GM13977 (cell line): ENCODE data around the gene IGSF9.

ENCODE experiments used
- DNase-seq: peaks from one replicate; pipeline ENCODE4 v3.0.0; 2012; ENCODE audit warnings: low spot score
- in situ Hi-C: fragments of 300-500 bp; cut with MboI; formaldehyde crosslinking; loops from one replicate; pipeline ENCODE4 v1.12.0; 2022; ENCODE audit warnings: low sequenced_read_pairs, low pct_unique_long_range_greater_than_20kb, mixed read lengths, inconsistent platforms; ENCODE audit not compliant: unreplicated experiment
- TF ChIP-seq, protein P1 (sequence below): IDR thresholded peaks from 2 replicates; pipeline ENCODE4 v1.5.1; 2012; ENCODE audit warnings: mild to moderate bottlenecking, control low read depth; ENCODE audit not compliant: insufficient read depth; ENCODE audit errors: extremely low read depth, missing control alignments

The IGSF9 gene

DNA sequence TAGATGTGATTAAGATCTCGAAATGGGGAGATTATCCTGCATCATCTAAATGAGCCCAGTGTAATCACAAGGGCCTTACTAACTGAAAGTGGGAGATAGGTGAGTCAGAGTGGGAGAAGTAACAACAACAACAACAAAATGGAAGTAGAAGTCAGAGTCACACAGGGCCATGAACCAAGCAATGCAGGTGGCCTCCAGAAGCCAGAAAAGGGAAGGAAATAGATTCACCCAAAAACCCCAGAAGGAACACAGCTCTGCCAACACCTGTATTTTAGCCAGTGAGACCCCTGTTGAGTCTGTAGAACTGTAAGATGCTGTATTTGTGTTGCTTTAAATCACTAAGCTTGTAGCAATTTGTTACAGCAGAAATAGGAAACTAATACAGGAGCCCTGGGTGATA is 24.2 kb downstream of the IGSF9 start:
- TF ChIP-seq, protein P1, sequence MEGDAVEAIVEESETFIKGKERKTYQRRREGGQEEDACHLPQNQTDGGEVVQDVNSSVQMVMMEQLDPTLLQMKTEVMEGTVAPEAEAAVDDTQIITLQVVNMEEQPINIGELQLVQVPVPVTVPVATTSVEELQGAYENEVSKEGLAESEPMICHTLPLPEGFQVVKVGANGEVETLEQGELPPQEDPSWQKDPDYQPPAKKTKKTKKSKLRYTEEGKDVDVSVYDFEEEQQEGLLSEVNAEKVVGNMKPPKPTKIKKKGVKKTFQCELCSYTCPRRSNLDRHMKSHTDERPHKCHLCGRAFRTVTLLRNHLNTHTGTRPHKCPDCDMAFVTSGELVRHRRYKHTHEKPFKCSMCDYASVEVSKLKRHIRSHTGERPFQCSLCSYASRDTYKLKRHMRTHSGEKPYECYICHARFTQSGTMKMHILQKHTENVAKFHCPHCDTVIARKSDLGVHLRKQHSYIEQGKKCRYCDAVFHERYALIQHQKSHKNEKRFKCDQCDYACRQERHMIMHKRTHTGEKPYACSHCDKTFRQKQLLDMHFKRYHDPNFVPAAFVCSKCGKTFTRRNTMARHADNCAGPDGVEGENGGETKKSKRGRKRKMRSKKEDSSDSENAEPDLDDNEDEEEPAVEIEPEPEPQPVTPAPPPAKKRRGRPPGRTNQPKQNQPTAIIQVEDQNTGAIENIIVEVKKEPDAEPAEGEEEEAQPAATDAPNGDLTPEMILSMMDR: no peak
- in situ Hi-C loops: no loop called here
- peak; percentile 75 for DNase-seq

DNA sequence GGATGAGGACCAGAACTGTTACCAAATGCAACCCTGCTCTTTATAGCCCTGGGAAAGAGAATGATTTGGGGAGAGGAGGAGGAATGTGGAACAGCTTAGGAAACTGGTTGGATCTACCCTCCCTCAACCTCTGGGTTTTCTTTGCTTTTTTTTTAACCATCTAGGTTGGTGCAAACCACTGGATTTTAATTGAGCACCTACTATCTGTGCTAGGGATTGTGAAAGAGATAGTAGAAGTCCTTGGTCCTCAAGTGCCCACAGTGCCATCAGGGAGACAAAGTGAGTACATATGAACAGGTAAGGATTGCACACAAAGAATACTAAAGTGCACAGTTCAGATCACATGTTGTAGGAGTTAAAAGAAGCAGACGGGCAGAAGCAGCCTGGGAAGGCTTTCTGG is 24.8 kb downstream of the IGSF9 start:
- TF ChIP-seq, protein P1: no peak
- in situ Hi-C loops: no loop called here
- no peak for DNase-seq

DNA sequence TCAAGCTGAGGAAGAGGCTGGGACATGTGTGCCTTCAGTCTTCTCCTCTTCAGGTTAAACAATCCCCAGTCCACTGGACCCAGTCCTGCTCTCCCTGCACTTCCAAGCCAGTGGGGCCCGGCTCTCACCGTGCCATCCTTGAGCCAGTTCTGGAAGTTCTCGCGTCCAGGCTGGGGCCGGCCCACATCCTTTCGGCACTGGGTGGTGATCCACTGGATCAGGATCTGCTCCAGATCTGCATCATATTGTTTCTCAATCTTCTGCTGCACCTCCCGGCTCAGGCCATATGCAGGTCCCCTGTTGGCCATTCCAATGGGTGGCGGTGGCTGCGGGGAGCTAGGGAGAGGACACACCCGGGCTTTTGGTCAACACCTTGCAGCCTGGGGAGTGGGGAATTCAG is 25.2 kb downstream of the IGSF9 start:
- DNase-seq: no peak
- in situ Hi-C loops: no loop called here

DNA sequence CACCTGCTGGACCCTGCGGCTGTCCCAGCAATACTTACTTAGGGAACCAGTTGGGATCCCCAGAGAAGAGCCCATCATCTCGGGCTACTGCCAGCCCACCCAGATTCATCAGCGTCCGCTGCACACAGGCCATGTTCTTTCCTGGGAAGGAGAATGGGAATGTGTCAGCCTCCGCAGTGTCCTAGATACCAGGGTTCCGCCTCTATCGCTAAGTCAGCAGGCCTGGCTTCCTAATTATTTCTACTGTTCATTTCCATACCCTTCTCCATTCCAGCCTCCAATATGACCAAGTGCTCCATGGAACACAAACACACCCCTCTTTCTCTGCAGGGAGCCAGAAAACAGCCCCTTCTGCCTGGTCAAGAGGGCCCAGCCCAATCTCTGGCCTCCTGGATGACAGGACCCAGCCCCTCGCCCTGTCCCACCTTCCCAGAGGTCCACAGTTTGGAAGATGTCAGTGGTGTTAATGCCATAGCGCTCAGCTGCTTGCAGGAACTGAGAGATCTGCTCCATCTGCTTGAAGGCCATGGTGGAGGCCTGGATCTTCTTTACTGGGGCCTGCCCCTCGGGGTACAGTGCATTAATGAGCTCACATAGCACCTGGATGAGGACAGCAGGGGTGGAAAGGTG is 26.1 kb downstream of the IGSF9 start:
- no peak for DNase-seq
- TF ChIP-seq, protein P1: no peak

More for the DNA sequence above, 25.2 kb downstream of the IGSF9 start:
- TF ChIP-seq, protein P1: no peak

DNA sequence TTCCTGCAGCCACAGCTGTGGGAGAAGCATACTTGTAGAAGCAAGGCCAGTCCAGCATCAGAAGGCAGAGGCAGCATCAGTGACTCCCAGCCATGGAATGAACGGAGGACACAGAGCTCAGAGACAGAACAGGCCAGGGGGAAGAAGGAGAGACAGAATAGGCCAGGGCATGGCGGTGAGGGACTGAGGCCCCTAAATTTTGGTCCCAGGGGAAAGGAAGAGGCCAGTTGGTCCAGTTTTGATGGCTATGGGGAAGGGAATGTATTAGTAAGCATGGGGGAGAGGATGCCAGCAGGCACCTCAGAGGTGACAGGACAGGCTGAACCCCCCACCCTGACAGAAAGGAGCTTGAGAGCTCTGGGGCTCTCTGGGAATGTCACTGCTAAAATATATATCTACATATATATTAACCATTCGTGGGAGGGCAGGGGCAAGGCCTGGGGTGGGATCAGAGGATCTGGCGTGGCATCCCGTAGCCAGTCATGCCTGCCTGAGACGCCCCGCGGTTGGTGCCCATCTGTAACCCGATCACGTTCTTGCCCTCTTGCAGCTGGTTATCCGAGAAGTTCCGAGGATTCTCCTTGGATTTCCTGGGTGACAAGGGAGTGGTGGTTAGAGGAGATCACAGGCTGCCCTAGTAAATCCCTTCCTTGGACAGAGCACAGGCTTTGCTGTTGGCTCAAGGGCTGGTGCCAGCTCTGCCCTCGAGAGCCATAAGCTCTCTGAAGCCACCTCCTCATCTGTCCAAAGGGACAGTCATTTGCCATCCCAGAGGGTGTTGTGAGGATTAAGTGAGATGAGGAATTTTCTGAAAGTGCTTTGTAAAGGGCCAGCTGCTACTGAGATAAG is 26.8 kb downstream of the IGSF9 start:
- DNase-seq: no peak
- in situ Hi-C loops: no loop called here
- TF ChIP-seq, protein P1: no peak

More for the DNA sequence above, 26.1 kb downstream of the IGSF9 start:
- in situ Hi-C loops: no loop called here

DNA sequence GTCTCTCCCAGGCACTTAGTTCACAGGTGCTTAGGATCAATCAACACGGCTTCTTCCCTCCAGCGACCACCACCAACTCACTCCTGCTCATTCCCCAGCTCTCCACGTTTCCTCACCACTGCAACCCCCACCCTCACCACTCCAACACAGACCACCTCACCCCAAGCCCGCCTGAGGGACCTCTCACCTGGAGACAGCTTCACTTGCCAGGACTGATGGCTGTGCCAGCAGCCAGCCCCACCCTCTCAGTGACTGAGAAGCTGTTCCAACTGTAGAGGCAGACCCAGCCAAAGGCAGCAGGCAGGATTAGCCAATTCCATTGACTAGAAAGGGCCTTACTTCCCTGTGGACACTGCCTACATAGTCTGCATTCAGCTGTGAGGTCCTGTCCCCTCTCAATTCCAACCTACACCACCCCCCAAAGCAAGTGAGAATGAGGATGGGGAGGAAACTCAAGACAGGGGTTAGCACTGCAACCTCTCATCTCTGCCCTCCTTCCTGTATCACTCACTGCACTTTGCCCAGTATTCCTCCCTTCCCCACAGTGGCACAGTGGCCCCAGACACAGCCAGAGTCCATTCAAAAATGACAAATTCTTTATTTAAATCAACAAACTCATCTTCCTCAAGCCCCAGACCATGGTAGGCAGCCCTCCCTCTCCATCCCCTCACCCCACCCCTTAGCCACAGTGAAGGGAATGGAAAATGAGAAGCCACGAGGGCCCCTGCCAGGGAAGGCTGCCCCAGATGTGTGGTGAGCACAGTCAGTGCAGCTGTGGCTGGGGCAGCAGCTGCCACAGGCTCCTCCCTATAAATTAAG is 27.7 kb downstream of the IGSF9 start:
- no peak for DNase-seq
- in situ Hi-C loops: no loop called here
- TF ChIP-seq, protein P1: no peak
